NCI-H460 (cell line): ENCODE measurements around the gene ROCK2. TPM values are rescaled to one million over a fixed set of nuclear protein-coding genes. Genes with fewer than 3 reads are reported as not detected.

Experiments used
- DNase-seq: peaks from one replicate; pipeline ENCODE4 v3.0.0-alpha.2; 2016; ENCODE audit warnings: low read depth; ENCODE audit errors: extremely low read depth
- polyA plus RNA-seq: library from polyadenylated mRNA; depleted of rRNA; stranded (reverse); fragments of >200 nt; gene quantifications from 2 replicates; pipeline ENCODE4 v1.2.3, GENCODE V29; 2014; cell fraction: nucleus; rRNA removed
- total RNA-seq: library from RNA; depleted of rRNA; stranded (reverse); fragments of >200 nt; shearing (Covaris generic); gene quantifications from 2 replicates; pipeline ENCODE4 v1.2.3, GENCODE V29; 2014; rRNA removed

The ROCK2 gene
- total RNA-seq: 25.5 and 31.7 TPM in 2 replicates
- 9.2 and 11.9 TPM in 2 replicates for polyA plus RNA-seq

- peak; percentile 75 for DNase-seq
Observed at GRCh38 chr2:11344342-11344955, at the start of gene ROCK2. Gene ROCK2, minus strand, starts transcription at chr2:11344636. Its CDS starts 500 bp downstream, at chr2:11344136.

GRCh38 chr2:11393711-11394236 lies 49.3 kb upstream of the ROCK2 start:
- no peak for DNase-seq

GRCh38 chr2:11391942-11392266 lies 47.5 kb upstream of the ROCK2 start:
- no peak for DNase-seq

GRCh38 chr2:11390399-11390658 lies 45.9 kb upstream of the ROCK2 start:
- DNase-seq: no peak

DNA sequence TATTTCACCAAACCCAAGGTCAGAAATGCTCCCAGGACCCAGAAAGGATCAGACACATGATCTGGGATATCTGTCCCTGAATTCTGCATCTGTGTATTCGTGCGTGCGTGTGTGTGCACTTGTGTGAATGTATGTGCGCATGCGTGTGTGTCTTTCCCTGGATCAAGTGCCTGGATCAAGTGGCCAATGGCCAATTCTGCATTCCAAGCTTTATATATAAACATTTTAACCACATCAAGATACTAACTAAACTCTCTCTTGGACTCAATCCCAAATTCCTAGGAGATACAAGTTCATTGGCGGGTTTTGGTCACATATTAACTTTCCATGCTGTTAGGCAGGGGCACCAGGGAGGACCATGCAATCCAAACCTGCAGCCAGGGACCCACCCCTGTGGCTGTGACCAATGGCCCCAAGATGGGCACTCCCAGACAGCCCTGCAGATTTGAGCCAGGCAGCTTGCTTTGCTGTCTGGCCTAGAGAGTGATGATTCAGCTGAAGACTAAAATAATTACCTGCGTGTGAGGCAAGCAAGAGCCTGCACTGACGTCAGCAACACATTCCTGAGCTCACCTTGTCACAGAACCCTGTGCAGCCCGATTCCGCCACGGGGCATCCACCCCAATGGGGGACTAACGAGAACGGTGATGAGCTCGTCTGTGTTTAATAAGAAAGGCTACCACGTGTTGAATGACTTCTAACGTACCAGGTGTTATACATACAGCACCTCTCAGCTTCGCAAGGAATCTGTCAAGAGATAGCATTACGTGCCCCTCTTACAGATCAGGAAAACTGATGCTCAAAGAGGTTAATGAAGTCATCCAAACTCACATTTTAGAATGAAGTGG lies 45.3 kb upstream of the ROCK2 start:
- DNase-seq: no peak

- no peak for DNase-seq
Observed at GRCh38 chr2:11389052-11389420, 44.6 kb upstream of the ROCK2 start.

GRCh38 chr2:11388262-11389051 lies 44.0 kb upstream of the ROCK2 start:
- DNase-seq: no peak

- DNase-seq: no peak
Observed at GRCh38 chr2:11387843-11388242, 43.4 kb upstream of the ROCK2 start.

- DNase-seq: no peak
Observed at GRCh38 chr2:11387100-11387390, 42.6 kb upstream of the ROCK2 start.

DNA sequence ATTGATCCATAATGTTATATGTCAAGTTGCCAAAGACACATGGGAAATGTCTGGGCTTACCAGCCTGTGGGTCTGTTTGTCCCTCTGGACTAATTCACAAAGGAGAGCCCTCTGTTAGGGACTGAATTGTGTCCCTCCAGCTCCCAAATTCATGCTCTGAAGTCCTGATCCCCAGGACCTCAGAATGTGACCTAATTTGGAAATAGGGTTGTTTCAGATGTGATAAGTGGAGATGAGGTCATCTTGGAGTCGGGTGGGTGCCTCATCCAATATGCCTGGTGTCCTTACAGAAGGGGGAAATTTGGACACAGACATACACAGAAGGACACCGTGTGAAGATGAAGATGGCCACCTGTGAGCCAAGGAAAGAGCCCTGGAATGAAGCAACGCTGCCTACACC lies 41.4 kb upstream of the ROCK2 start:
- DNase-seq: no peak

GRCh38 chr2:11385216-11385615 lies 40.8 kb upstream of the ROCK2 start:
- DNase-seq: no peak

DNA sequence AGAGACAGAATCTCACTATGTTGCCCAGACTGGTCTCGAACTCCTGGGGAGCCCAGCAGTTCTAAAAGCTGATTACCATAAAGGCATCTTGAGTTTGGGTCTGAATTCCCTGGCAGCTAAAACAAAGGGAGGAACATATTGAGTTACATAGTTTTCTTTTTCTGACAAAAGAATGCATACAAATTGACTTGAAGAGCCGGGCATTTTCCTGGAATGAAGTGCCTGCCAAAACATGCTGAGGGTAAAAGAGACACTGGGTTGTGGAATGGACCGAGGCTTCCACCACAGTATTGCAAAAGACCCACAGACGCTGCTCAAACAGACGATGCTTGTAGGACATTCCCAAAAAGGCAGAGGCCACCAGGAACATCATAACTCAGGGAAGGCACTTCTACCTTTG lies 35.1 kb upstream of the ROCK2 start:
- no peak for DNase-seq

DNA sequence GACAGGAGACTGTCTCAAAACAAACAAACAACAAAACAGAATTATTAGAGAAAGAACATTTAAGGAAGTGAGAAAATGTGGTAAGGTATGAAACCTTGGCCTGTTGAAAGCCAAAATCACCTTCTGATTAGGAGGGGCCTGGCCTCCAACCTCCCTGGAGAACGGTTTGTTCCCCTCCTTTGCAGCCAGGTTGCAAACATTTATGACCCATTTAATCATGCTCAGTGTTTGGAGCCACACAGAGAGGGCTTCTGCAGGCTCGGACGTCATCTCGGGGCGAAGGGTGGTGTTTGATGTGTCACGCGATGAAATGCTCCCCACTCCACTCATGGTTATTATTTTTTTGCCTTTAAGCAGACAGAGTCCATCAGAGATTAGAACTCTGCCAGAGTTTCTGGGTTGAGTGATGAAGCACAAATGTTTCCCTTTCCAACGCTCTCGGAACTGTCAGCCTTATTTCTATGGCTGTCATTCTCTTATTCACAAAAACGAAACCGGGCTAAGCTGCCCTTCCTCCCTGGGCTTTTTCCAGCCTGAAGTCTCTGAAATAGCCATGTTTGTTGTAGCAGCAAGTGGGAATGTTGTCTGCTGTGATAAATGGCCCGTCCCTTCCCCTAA lies 33.6 kb upstream of the ROCK2 start:
- DNase-seq: no peak

DNA sequence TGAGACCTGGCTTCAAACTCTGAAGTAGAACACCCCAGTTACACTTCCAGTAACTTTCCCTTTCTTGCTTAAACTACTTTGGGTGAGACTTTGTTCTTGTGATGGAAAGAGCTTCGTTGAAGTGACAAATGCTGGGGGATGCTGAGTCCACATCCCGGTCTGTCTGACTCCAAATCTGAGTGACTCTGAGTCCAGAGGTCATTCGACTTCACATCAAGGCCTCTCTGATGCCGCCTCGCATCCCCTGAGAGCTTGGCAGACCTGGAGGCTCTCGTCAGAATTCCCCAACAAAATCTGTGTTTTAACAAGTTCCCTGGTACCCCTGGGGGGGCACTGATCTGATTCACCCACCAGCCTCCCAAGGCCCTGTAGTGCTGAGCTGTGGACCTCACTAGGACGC lies 31.6 kb upstream of the ROCK2 start:
- DNase-seq: no peak

- DNase-seq: no peak
Observed at GRCh38 chr2:11375689-11376027, 31.2 kb upstream of the ROCK2 start.

- no peak for DNase-seq
Observed at GRCh38 chr2:11375025-11375688, 30.7 kb upstream of the ROCK2 start.

DNA sequence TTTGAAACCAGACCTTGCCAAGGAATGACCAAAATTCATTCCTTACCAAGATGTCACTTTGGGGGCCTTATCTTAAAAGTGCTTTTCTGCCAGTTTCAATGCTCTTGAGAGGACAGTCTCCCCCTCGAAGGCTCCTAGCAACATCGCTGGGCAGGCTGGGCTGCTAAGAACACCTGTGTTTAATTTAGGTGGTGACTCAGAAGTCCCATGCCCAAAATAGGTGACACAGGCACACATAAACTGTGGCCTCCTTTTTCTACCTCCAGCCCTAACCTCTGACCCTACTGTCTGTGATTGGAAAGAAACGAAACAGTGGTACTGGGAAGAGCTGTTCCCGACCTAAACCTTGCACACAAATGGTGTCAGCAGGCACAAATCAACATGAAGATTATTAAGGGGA lies 28.7 kb upstream of the ROCK2 start:
- DNase-seq: no peak

DNA sequence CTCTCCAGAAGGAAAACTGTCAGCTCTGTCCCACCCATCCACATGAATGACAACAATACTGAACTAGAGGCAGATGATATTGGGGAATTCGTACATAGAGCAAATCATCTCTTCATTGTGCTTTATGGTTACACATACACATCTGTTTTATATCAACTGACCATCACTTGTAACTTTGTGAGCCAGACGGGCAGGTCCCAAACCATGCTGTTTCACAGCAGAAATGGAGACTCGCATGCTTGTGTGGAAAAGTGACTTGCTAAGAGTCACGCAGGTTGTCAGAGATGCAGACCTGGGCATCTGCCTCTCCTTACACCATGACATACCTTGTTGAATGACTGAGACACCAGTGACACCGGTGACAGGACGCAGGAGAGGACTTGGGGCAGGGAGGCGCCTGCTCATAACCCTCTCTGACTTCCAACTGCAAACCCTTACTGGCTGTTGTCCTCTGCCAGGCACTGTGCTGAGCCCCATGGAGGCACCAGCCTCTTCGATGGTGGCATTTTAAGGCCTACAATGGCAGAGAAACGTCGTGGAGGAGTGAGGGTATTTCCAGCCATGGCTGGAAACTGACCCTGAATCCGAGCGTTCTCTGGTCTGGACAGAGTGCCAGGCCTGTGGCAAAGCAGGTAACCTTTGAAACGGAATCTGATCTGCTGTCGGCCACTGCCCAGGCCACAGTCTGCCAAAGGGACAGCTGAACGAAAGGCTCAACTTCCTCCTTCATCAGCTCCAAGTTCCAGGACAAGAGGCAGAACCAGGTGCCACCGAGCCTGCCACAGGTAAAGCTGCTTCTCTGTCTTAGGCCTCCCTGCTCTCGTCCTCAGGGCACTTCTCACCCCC lies 26.9 kb upstream of the ROCK2 start:
- no peak for DNase-seq

DNA sequence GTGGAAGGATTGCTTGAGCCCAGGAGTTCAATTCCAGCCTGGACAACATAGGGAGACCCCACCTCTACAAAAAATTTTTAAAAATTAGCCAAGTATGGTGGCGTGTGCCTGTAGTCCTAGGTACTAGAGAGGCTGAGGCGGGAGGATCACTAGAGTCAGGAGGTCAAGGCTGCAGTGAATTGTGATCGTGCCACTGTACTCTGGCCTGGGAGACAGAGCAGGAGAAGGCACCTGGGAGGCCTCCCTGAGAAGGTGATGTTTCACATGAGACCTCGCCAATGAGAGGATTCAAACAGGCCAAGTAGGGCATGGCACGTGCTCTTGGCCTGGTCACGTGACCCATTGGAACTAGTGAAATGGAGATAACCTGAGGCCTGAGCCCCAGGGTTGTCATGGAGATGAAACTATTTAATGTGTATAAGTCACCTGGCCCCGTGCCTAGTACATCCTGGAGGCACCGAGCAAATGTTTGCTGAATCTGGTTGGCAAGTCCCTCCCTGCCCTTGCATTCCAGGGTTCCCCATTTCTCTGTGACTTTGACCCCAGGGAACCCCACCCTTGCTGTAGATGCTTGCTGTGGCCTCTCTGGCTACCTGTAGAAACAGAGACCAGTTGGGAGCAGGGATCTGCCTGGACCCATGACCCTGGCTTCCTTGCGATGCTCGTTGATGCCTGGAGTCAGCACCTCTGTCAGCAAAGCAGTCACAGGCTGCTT lies 26.1 kb upstream of the ROCK2 start:
- DNase-seq: no peak
